Suprapubic skin (tissue), 4 donors: ENCODE results near the gene BIRC3.

Experiments used
- CTCF ChIP-seq, 2 donors: fragments of 200-600 bp in 1 of 2; fragments of 450-650 bp in 1 of 2; sonication (generic) in 1 of 2; IDR thresholded peaks; one replicate each; pipeline ENCODE4 v1.5.1; 2016 to 2019; ENCODE audit warnings: antibody characterized with exemption in 2 of 2, mild to moderate bottlenecking in 1 of 2, moderate library complexity in 1 of 2
- EP300 ChIP-seq: sonication (generic); formaldehyde crosslinking; IDR thresholded peaks from one replicate; pipeline ENCODE4 v1.6.1; 2017; ENCODE audit warnings: antibody characterized with exemption
- POLR2A ChIP-seq, 2 donors: fragments of 450-650 bp; IDR thresholded peaks; one replicate each; pipeline ENCODE4 v1.6.1; 2017; ENCODE audit warnings: antibody characterized with exemption in 2 of 2, mild to moderate bottlenecking in 2 of 2, moderate library complexity in 2 of 2
- POLR2AphosphoS5 ChIP-seq, 3 donors: sonication (generic); formaldehyde crosslinking; IDR thresholded peaks; one replicate each; pipeline ENCODE4 v1.6.1; 2017; ENCODE audit warnings: antibody characterized with exemption in 3 of 3

- TF ChIP-seq CTCF (IDR thresholded peaks at IDR 0.05) (no peak), EP300 (no peak), POLR2A (IDR thresholded peaks at IDR 0.05) (no peak), POLR2AphosphoS5 (IDR thresholded peaks at IDR 0.05) (no peak)
These were observed 14.1 kb downstream of the BIRC3 start for GRCh38 chr11:102331341-102331740.
